Fibroblast of the aortic adventitia (primary cell): Measurements from ENCODE around the gene VASN. TPM values are rescaled to one million over a fixed set of nuclear protein-coding genes. Genes with fewer than 3 reads are reported as not detected.

Experiments
- DNase-seq: peaks from one replicate; pipeline ENCODE4 v3.0.0-alpha.2; 2010; ENCODE audit warnings: low read depth
- H3K4me3 ChIP-seq: 2 replicates; pipeline ENCODE4 v1.5.1; 2011; ENCODE audit warnings: low read depth, mild to moderate bottlenecking, control low read depth, low read length, moderate library complexity
- CTCF ChIP-seq: IDR thresholded peaks from 2 replicates; pipeline ENCODE4 v1.5.1; 2011; ENCODE audit warnings: mild to moderate bottlenecking, low read length, control low read depth, inconsistent platforms; ENCODE audit not compliant: insufficient read depth
- total RNA-seq: library from RNA; depleted of rRNA; stranded (reverse); fragments of >200 nt; gene quantifications from 2 replicates; pipeline ENCODE4 v1.2.3, GENCODE V29; 2012; ENCODE audit warnings: low replicate concordance

VASN gene
- total RNA-seq, 1 donor, result 130 TPM

DNA sequence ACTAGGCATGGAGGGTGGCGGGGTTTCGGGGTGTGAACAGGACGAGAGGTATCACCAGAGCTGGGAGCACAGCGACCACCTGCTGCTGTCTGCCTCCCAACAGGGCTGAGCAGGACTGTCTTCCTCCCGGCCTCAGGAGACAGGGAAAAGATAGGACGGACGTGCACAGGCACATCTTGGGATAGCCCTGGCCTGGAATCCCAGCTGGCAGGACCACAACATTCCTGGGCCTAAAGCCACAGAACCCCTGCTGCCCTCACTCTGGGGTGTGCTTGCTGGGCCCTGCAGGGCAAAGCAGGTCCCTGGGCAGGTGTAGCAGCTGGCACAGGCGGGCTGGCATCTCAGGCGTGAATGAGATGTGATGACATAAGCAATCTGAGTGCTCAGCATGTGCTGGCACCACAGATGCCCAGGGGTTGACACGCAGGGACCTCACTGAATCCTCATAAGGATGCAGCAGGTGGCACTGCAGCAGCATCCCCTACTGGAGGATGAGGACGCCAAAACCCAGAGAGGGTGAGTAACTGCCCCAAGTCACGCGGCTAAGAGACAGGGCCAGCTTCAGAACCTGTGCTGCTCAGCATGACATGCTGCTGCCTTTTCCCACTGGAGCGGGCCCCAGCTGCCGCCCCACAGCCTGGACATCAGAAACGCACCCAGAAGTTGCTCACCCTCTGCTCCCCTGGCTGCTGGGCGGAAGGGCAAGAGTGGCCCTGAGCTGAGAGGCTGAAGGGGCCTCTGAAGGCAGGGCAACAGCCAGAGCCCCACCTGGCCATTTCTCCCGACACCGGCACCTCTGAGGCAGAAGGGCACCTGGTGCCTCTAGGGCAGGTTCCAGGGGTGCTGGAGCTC, 37.7 kb downstream of the VASN start:
- no peak for DNase-seq
- TF ChIP-seq CTCF, result no peak
- H3K4me3 ChIP-seq, result no peak overlapping the region

- TF ChIP-seq CTCF, result no peak
- DNase-seq, result peak; percentile 80
- no peak overlapping the region for H3K4me3 ChIP-seq
Measured at GRCh38 chr16:4410335-4411075, 38.9 kb downstream of the VASN start.

DNA sequence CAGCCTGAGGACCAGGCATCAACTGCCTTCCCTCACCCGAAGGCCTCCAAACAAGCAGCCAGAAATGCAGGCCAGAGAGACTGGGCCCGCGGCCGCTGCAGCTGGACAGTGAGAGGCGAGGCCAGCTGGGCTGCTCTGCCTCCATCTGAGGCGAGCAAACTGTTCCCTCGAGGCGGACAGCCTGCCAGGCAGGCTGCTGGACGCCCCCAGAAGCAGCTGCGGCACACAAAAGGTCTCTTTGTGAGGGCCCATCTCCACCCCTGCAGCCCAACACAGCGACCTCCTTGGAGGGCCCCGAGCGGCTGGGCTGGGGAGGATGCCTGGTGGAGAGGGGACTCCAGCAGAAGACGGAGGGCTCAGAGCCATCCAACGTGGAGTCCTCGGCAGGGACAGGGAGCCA, 40.0 kb downstream of the VASN start:
- no peak for DNase-seq
- TF ChIP-seq CTCF, result no peak
- H3K4me3 ChIP-seq, result no peak overlapping the region

DNA sequence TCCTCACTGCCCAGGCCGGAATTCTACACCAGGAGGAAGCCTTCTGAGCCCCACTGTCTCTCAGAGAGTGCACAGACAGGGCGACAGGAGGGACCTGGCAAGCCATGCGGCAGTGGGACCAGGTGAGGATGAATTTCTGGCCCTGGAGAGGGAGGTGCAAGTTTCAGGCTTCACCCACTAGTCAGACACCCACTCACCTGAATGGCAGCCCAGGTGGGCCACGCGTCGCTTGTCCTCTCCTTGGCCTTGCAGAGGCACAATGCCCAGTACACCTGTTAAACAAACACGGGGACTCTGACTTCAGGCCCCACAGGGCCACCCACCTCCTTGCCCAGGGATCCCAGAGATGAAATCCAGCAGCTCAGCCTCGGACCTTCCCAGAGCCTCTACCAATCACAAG, 40.5 kb downstream of the VASN start:
- no peak for DNase-seq
- no peak for TF ChIP-seq CTCF
- H3K4me3 ChIP-seq, result no peak overlapping the region

- no peak for DNase-seq
- no peak for TF ChIP-seq CTCF
- no peak overlapping the region for H3K4me3 ChIP-seq
Measured at GRCh38 chr16:4412854-4413253, 41.2 kb downstream of the VASN start.

DNA sequence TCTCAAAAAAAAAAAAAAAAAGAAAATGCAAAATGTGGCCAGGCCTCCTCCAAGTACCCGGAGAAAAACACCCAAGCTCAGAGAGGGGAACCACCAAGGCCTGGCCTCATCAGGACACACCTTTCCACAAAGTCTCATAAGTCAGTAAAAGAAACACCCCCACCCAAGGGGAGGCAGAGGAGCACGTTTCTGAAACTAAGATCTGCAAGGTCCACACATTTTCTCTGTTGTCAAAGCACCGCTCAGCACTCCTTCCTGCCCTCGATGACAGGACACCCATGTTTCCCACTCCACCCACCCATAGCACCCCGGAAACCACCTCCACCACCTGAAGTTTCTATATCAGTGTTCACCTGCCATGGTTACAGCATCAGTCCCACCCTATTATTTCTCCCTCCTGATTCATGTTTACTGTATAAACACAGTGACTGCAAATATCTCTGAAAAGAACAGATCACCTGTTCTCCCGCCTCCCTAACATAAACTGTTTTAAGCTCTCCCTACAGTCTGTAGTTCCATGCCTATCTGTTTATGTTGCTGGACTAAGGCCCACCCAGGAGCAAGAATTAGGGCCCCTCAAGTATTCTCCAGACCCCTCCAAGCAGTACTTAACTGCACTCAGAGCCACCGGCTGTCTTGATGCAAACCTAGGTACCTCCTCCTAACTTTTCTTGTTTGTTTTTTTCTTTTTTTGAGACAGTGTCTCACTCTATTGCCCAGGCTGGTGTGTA, 42.7 kb downstream of the VASN start:
- DNase-seq, result no peak
- no peak for TF ChIP-seq CTCF
- no peak overlapping the region for H3K4me3 ChIP-seq
